RWPE2 (cell line): ENCODE results near the gene SUSD1.

Experiments used
- ATAC-seq: fragments of 200-7000 bp; cut with Tn5 transposase; 3 replicates; pipeline ENCODE4 v1.9.1; 2021; ENCODE audit warnings: low read depth
- DNase-seq: peaks from one replicate; pipeline ENCODE4 v3.0.0-alpha.2; 2020; ENCODE audit warnings: low spot score
- H3K27ac ChIP-seq: fragments of 450-650 bp; 2 replicates; pipeline ENCODE4 v1.5.1; 2017; ENCODE audit warnings: mild to moderate bottlenecking; ENCODE audit not compliant: poor library complexity, severe bottlenecking
- H3K27me3 ChIP-seq: fragments of 250-450 bp; sonication (Bioruptor Pico); 2 replicates; pipeline ENCODE4 v1.5.1; 2021; ENCODE audit warnings: mild to moderate bottlenecking, moderate library complexity; ENCODE audit not compliant: insufficient read depth, poor library complexity, severe bottlenecking
- H3K36me3 ChIP-seq: fragments of 250-450 bp; sonication (Bioruptor Pico); 2 replicates; pipeline ENCODE4 v1.5.1; 2020; ENCODE audit warnings: low read depth, mild to moderate bottlenecking, moderate library complexity
- H3K4me1 ChIP-seq: fragments of 250-450 bp; sonication (Bioruptor Pico); 2 replicates; pipeline ENCODE4 v1.5.1; 2021; ENCODE audit warnings: mild to moderate bottlenecking, moderate library complexity; ENCODE audit not compliant: insufficient read depth, poor library complexity, severe bottlenecking
- H3K4me3 ChIP-seq: fragments of 250-450 bp; sonication (Bioruptor Pico); 2 replicates; pipeline ENCODE4 v1.5.1; 2021; ENCODE audit warnings: mild to moderate bottlenecking, moderate library complexity; ENCODE audit not compliant: severe bottlenecking
- H3K9me3 ChIP-seq: fragments of 250-450 bp; sonication (Bioruptor Pico); 2 replicates; pipeline ENCODE4 v1.5.1; 2021; ENCODE audit warnings: mild to moderate bottlenecking, moderate library complexity; ENCODE audit not compliant: severe bottlenecking
- CTCF ChIP-seq: fragments of 450-650 bp; IDR thresholded peaks from one replicate; pipeline ENCODE4 v1.5.1; 2017; ENCODE audit warnings: mild to moderate bottlenecking, moderate library complexity; ENCODE audit not compliant: poor library complexity, severe bottlenecking

Gene SUSD1

GRCh38 chr9:112042244-112042638 is 132.9 kb downstream of the SUSD1 start:
- Histone ChIP-seq H3K27ac (peak overlapping the region; percentile 98), H3K4me1 (peaks cover 43% of the 10 kb centered on the region), H3K9me3 (peaks cover 3% of the 10 kb centered on the region), H3K27me3 (no peaks in the 10 kb centered on the region), H3K36me3 (no peaks in the 10 kb centered on the region), H3K4me3 (no peak overlapping the region)
- ATAC-seq (no peak), DNase-seq (no peak)
- no peak for TF ChIP-seq CTCF

- Histone ChIP-seq H3K9me3 (peaks cover 2% of the 10 kb centered on the region), H3K4me1 (peaks cover 42% of the 10 kb centered on the region), H3K27me3 (no peaks in the 10 kb centered on the region), H3K4me3 (no peak overlapping the region), H3K27ac (peak overlapping the region; percentile 98), H3K36me3 (no peaks in the 10 kb centered on the region)
- ATAC-seq (peak; percentile 91), DNase-seq (peak; percentile 96)
- no peak for TF ChIP-seq CTCF
Observed at GRCh38 chr9:112041536-112042243, 133.4 kb downstream of the SUSD1 start.

GRCh38 chr9:112041199-112041535 is 133.9 kb downstream of the SUSD1 start:
- Histone ChIP-seq H3K9me3 (no peaks in the 10 kb centered on the region), H3K27ac (peak overlapping the region; percentile 98), H3K4me3 (no peak overlapping the region), H3K4me1 (peaks cover 37% of the 10 kb centered on the region), H3K36me3 (no peaks in the 10 kb centered on the region), H3K27me3 (no peaks in the 10 kb centered on the region)
- no peak for TF ChIP-seq CTCF
- ATAC-seq (no peak), DNase-seq (no peak)

GRCh38 chr9:112038017-112038408 is 137.1 kb downstream of the SUSD1 start:
- DNase-seq (no peak), ATAC-seq (no peak)
- no peaks in the 10 kb centered on the region for H3K27me3 ChIP-seq
- H3K27ac ChIP-seq, result peak overlapping the region; percentile 47
- no peaks in the 10 kb centered on the region for H3K9me3 ChIP-seq
- no peaks in the 10 kb centered on the region for H3K36me3 ChIP-seq
- no peak overlapping the region for H3K4me3 ChIP-seq
- no peak for TF ChIP-seq CTCF
- peaks cover 25% of the 10 kb centered on the region for H3K4me1 ChIP-seq

- ATAC-seq, result no peak
- Histone ChIP-seq H3K4me3 (no peak overlapping the region), H3K9me3 (no peaks in the 10 kb centered on the region), H3K4me1 (peaks cover 26% of the 10 kb centered on the region), H3K36me3 (no peaks in the 10 kb centered on the region), H3K27ac (peak overlapping the region; percentile 47), H3K27me3 (no peaks in the 10 kb centered on the region)
- TF ChIP-seq CTCF, result no peak
- DNase-seq, result no peak
Observed at GRCh38 chr9:112037281-112038016, 137.6 kb downstream of the SUSD1 start.
